HG03139 (cell line): ENCODE results near the gene NR2F6.
"Not testable (repeated sequence)": the region's sequence is repeated elsewhere in the genome, so short reads cannot be mapped to it uniquely, and the experiment has no call there.

Source experiments
- ATAC-seq: cut with Tn5 transposase; IDR thresholded peaks from one replicate; pipeline ENCODE4 v1.9.1; 2021; ENCODE audit not compliant: unreplicated experiment

Gene NR2F6

DNA sequence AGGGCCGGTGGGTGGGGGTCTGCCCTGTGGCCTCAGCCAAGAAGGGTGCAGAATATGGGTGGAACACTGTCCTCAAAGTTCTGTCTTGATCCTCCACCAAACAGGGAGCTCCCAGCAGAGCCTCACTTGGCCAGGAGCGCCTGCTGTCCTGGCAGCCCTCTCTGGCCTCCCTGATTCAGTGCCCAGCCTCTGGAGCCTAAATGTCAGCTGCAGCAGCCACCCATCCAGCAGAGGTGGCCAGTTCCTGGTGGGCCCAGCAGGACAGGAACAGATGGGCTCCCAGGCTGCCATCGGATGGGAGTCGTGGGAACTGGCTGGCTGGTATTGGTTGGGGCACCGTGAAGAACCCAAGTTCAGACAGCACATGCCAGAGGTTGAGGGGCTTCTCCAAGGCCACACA lies 32.4 kb downstream of the NR2F6 start:
- no peak for ATAC-seq

DNA sequence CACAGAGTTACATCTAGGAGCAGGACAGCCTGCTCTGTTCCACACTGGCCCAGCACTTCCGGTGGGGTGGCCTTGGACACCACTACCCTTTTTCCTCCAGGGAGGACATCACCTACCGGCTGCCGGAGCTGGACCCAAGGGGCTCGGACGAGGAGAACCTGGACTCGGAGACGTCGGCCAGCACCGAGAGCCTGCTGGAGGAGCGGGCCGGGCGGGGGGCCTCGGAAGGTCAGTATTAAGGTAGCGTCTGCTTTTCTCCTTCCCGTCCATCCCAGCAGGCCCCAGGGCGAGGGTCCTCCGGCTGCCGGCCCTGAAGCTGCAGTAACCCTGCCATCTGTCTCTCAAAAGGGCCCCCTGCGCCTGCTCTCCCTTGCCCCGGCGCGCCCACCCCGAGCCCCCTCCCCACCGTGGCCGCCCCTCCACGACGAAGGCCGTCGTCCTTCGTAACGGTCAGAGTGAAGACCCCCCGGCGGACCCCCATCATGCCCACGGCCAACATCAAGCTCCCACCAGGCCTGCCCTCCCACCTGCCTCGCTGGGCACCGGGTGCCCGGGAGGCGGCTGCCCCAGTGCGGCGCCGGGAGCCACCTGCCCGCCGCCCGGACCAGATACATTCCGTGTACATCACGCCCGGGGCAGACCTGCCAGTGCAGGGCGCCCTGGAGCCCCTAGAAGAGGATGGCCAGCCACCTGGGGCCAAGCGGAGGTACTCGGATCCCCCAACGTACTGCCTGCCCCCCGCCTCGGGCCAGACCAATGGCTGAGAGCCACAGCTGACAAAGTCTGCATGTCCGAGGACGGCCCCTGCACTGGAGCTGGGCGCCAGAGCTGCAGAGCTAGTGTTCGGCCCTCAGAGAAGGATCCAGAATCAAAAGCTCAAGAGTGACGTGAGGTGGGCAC lies 33.9 kb downstream of the NR2F6 start:
- ATAC-seq, result no peak

GRCh38 chr19:17210296-17210695 lies 35.4 kb downstream of the NR2F6 start:
- ATAC-seq, result no peak

DNA sequence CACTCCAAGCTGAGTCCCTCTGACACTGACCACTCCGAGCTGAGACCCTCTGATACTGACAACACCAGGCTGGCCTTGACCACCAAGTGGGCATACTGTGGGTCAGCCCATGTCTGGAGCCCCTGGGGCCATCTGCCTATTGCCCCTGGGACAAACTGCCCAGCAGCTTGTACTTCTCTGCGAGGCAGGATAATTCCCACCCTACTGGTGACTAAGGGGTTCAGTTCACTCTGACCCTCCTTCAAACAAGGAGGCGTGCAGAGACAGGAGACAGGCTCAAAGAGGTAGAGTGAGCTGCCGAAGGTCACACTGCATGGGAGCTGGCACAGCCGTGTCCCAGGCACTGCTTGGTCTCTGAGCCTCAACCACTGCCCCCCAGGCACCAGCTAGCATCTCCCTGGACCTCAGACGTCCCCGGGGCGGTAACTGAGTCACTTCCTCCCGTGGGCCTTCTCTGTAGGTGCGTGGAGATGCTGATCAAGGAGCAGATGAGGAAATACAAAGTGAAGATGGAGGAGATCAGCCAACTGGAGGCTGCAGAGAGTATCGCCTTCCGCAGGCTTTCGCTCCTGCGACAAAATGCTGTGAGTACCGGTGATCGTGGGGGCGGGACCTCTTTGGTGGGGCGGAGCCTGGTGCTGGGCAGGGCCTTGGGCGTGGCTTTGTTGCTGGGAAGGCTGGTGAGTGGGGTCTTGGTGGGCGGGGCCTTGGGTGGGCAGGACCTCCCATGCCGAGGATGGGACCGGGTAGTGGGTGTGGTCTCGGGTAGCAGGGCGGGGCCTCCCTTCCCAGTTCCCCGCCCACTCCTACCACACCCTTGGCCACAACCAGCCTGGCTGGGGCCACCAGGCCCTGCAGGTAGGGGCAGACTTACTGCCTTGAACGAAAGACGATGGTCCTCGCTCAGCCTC lies 36.3 kb downstream of the NR2F6 start:
- no peak for ATAC-seq

GRCh38 chr19:17206736-17207581 lies 38.8 kb downstream of the NR2F6 start:
- ATAC-seq, result no peak

- no peak for ATAC-seq
Observed at GRCh38 chr19:17205237-17206140, 40.2 kb downstream of the NR2F6 start.

DNA sequence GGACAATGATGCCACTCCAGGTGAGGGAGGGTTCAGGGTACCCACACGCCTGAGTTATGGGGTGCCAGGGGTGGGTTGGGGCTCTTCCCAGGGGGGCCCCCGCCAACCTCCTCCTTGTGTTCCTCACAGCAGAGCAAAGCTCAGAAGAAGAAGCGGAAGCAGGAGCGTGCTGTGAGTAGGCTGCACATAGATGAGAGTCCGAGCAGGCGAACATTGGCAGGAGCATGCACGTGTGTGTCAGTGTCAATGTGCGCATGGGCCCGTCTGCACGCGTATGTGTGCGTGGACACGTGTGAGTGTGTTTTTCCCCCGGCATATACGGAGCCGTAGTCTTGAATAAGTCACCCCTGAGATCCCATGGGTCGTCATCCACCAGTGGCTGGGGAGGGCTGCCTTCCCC lies 43.0 kb downstream of the NR2F6 start:
- no peak for ATAC-seq

DNA sequence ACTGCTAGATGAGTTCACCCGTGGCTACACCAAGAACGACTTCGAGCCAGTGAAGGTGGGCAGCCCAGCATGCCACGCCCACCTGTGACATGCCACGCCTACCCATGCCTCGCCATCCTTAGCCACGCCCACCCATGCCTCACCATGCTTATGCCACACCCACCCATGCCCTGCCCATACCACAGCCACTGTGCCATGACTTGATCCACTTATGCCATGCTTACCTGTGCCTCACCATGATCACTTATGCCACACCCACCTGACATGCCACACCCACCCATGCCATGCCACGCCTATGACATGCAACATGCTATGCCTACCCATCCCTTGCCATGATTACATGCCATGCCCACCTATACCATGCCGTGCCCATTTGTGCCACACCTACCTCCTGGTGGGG lies 43.5 kb downstream of the NR2F6 start:
- no peak for ATAC-seq

GRCh38 chr19:17200408-17201079 lies 45.2 kb downstream of the NR2F6 start:
- ATAC-seq, result no peak

- no peak for ATAC-seq
Observed at GRCh38 chr19:17197666-17198065, 48.1 kb downstream of the NR2F6 start.

DNA sequence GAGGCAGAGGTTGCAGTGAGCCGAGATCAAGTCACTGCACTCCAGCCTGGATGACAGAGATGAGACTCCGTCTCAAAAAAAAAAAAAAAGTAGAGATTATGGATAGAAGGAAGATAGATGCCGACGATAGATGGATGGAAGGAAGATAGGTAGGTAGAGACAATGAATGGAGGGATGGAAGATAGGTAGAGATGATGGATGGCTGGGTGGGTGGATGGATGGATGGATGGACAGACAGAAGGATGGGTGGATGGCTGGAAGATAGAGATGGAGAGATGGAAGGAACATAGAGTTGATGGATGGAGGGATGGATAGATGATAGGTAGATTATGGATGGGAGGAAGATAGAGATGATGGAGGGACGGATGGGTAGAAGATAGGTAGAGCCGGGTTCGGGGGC lies 49.1 kb downstream of the NR2F6 start:
- no peak for ATAC-seq

DNA sequence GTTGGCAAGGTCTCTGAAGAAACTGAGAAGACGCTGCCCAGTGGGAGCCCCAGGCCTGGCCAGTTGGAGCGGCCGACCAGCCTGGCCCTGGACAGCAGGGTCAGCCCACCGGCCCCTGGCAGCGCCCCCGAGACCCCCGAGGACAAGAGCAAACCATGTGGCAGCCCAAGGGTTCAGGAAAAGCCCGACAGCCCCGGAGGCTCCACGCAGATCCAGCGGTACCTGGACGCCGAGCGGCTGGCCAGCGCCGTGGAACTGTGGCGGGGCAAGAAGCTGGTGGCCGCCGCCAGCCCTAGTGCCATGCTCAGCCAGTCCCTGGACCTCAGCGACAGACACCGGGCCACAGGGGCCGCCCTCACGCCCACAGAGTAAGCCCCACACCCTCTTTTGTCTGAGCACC lies 50.6 kb downstream of the NR2F6 start:
- ATAC-seq, result no peak

GRCh38 chr19:17194608-17195007 lies 51.1 kb downstream of the NR2F6 start:
- no peak for ATAC-seq

- ATAC-seq, result no peak
Observed at GRCh38 chr19:17192751-17193150, 53.0 kb downstream of the NR2F6 start.

DNA sequence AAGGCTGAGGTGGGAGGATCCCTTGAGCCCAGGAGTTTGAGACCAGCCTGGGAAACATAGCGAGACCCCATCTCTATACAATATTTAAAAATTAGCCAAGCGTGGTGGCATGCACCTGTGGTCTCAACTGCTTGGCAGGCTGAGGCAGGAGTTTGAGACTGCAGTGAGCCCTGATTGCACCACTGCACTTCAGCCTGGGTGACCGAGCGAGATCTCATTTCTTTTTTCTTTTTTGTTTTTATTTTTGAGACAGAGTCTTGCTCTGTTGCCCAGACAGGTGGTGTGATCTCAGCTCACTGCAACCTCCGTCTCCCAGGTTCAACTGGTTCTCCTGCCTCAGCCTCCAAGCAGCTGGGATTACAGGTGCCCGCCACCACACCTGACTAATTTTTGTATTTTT lies 54.0 kb downstream of the NR2F6 start:
- not testable (repeated sequence) for ATAC-seq

DNA sequence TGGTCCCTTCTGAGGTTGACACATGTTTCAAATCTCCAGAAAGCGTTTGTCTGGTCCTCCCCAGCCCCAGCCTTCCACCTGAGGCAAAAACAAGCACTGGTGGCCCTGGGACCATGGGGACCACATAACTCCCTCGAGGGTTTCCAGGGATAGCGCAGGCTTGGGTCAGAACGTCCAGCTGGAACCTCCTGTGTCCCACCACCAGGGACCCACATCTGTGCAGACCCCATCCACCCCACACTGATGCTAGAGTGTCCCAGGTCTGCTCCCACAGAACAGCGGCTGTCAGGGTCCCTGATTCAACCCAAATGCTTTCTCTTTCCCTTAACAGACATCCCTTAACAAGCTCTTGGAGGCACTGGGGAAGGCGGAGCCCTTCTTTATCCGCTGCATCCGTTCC lies 60.1 kb downstream of the NR2F6 start:
- no peak for ATAC-seq

GRCh38 chr19:17184371-17184841 lies 61.3 kb downstream of the NR2F6 start:
- ATAC-seq, result no peak

GRCh38 chr19:17183858-17184321 lies 61.8 kb downstream of the NR2F6 start:
- no peak for ATAC-seq

DNA sequence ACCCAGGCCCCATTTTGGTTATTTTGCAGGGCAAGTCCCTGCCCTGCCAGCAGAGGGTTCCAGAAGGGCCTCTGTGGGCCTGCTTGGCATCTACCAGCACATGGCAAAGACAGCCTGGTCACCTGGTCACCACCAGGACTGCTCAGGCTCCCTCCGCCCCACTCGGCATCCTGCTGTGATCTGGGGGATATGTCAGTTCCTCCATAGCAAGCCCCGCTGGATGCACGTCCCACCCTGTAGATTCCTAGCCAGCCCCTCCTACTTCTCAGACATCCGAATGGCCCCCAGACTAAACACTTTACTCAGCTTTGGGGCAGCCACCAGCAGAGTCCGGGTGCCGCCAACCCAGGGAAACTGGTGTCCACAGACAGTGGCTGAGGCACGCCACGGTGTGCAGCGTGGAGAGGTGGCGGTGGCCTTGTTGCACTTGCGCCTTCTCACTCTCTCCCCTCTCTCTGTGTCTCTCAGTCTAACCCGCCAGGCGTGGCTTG lies 62.4 kb downstream of the NR2F6 start:
- ATAC-seq, result no peak
